ENCODE results near the gene SEC24C.

- no peak for TF ChIP-seq POLR2A (IDR thresholded peaks at IDR 0.05; ENCODE audit: low read length)
- no peak for TF ChIP-seq GATA1 (IDR thresholded peaks at IDR 0.05; ENCODE audit: low read depth, low read length)
These were observed 11.7 kb upstream of the SEC24C start for GRCh38 chr10:73732426-73732825.
